ENCODE results near the gene AGPAT4. TPM values are rescaled to one million over a fixed set of nuclear protein-coding genes. Genes with fewer than 3 reads are reported as not detected.

The AGPAT4 gene
- total RNA-seq, 4 donors from 2014 or later: 10.5 to 20.8 (median 12.6) TPM

DNA sequence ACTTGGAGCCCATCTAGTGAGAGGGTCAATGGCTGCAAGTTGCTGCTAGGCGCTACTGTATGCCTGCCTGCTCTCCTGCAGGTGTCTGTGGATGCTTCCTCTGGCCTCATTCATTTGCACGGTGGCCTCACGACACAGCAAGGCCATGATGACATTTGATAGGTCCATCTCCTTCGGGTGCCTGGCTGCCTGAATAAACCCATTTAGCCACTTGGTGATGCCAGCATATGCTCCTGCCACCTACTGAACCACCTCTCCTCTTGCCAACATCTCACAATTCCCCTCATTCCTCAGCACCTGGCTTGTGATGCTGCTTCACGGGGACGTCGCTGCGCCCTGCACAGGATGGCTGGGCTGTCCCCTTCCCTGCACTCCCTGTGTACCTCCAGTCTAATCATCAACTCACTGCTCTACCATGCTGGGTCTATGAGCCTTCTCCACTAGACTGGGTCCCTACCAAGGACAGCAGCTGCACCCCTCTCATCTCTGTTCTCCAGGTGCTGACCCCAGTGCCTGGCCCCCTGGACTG, 51.1 kb downstream of the AGPAT4 start:
- no peak overlapping the region for H3K27ac ChIP-seq
- TF ChIP-seq POLR2A (IDR thresholded peaks at IDR 0.05): no peak
- TF ChIP-seq CTCF (IDR thresholded peaks at IDR 0.05): no peak
- no peak for TF ChIP-seq EP300 (IDR thresholded peaks at IDR 0.05)
- H3K9me3 ChIP-seq: no peaks in the 10 kb centered on the region
- no peak overlapping the region for H3K4me3 ChIP-seq
- WGBS, 2 donors: 94% methylated on average over 8 of the region's 8 CpGs
- H3K4me1 ChIP-seq: peaks cover 0 to 14% (median 5%) of the 10 kb centered on the region in 4 donors
- DNase-seq (ENCODE audit: low spot score in 2 of 2): no peak
- peaks cover 0 to 6% (median 0%) of the 10 kb centered on the region in 3 donors for H3K36me3 ChIP-seq
- H3K27me3 ChIP-seq: no peaks in the 10 kb centered on the region

GRCh38 chr6:161220346-161220745, 53.5 kb downstream of the AGPAT4 start:
- Histone ChIP-seq H3K27me3 (no peaks in the 10 kb centered on the region), H3K4me1 (no peaks in the 10 kb centered on the region), H3K27ac (no peak overlapping the region), H3K36me3 (peaks cover 0 to 19% (median 0%) of the 10 kb centered on the region in 3 donors), H3K4me3 (no peak overlapping the region), H3K9me3 (no peaks in the 10 kb centered on the region)
- TF ChIP-seq POLR2A (IDR thresholded peaks at IDR 0.05) (no peak), CTCF (IDR thresholded peaks at IDR 0.05) (no peak), EP300 (IDR thresholded peaks at IDR 0.05) (no peak)
- 80 to 92% methylated on average over 6 of the region's 6 CpGs for WGBS, 2 donors
- no peak for DNase-seq (ENCODE audit: low spot score in 2 of 2)

DNA sequence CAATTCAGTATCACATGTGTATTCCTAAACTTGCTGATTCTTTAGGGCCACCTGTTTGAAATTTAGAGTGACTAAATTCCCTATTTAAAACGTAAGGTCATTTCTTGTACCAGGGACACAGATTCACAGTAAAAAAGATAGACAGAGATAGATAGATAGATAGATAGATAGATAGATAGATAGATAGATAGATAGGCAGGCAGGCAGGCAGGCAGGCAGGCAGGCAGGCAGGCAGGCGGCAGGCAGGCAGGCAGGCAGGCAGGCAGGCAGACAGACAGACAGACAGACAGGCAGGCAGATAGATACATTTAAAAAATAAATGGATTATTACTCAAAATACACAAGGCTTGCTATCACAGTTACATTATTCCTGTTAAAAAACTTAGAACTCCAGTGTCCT, 54.2 kb downstream of the AGPAT4 start:
- Histone ChIP-seq H3K36me3 (peaks cover 0 to 19% (median 0%) of the 10 kb centered on the region in 3 donors), H3K27me3 (no peaks in the 10 kb centered on the region), H3K27ac (no peak overlapping the region), H3K4me1 (no peaks in the 10 kb centered on the region), H3K9me3 (no peaks in the 10 kb centered on the region), H3K4me3 (no peak overlapping the region)
- DNase-seq (ENCODE audit: low spot score in 2 of 2): no peak
- TF ChIP-seq CTCF (IDR thresholded peaks at IDR 0.05) (no peak), EP300 (IDR thresholded peaks at IDR 0.05) (no peak), POLR2A (IDR thresholded peaks at IDR 0.05) (no peak)
- WGBS, 2 donors: 60 to 82% methylated on average over 2 of the region's 2 CpGs

- H3K4me3 ChIP-seq: no peak overlapping the region
- WGBS, 2 donors: 88 to 94% methylated on average over 5 of the region's 5 CpGs
- TF ChIP-seq EP300 (IDR thresholded peaks at IDR 0.05) (no peak), CTCF (IDR thresholded peaks at IDR 0.05) (no peak), POLR2A (IDR thresholded peaks at IDR 0.05) (no peak)
- H3K27ac ChIP-seq: no peak overlapping the region
- no peaks in the 10 kb centered on the region for H3K4me1 ChIP-seq
- peaks cover 0 to 19% (median 0%) of the 10 kb centered on the region in 3 donors for H3K36me3 ChIP-seq
- DNase-seq (ENCODE audit: low spot score in 2 of 2): no peak
- H3K27me3 ChIP-seq: no peaks in the 10 kb centered on the region
- H3K9me3 ChIP-seq: no peaks in the 10 kb centered on the region
Measured at GRCh38 chr6:161218222-161218621, 55.6 kb downstream of the AGPAT4 start.

GRCh38 chr6:161217628-161218027, 56.2 kb downstream of the AGPAT4 start:
- H3K36me3 ChIP-seq: peaks cover 0 to 19% (median 0%) of the 10 kb centered on the region in 3 donors
- 97 to 98% methylated on average over 5 of the region's 5 CpGs for WGBS, 2 donors
- H3K9me3 ChIP-seq: no peaks in the 10 kb centered on the region
- no peak overlapping the region for H3K4me3 ChIP-seq
- DNase-seq (ENCODE audit: low spot score in 2 of 2): no peak
- H3K27me3 ChIP-seq: no peaks in the 10 kb centered on the region
- H3K27ac ChIP-seq: no peak overlapping the region
- no peaks in the 10 kb centered on the region for H3K4me1 ChIP-seq
- no peak for TF ChIP-seq CTCF (IDR thresholded peaks at IDR 0.05)
- no peak for TF ChIP-seq EP300 (IDR thresholded peaks at IDR 0.05)
- TF ChIP-seq POLR2A (IDR thresholded peaks at IDR 0.05): no peak
